Measurements from ENCODE around the gene CYP27B1. TPM values are rescaled to one million over a fixed set of nuclear protein-coding genes. Genes with fewer than 3 reads are reported as not detected.
A peak's percentile ranks its signal among the peaks of the same experiment; 100 is the strongest.

CYP27B1 gene
- total and polyA plus RNA-seq, 9 of the 15 experiments (the other 6 are each of a cell fraction or from before 2014, with no cell fraction given) = 0.18 to 4.2 (median 1.8) TPM

DNA sequence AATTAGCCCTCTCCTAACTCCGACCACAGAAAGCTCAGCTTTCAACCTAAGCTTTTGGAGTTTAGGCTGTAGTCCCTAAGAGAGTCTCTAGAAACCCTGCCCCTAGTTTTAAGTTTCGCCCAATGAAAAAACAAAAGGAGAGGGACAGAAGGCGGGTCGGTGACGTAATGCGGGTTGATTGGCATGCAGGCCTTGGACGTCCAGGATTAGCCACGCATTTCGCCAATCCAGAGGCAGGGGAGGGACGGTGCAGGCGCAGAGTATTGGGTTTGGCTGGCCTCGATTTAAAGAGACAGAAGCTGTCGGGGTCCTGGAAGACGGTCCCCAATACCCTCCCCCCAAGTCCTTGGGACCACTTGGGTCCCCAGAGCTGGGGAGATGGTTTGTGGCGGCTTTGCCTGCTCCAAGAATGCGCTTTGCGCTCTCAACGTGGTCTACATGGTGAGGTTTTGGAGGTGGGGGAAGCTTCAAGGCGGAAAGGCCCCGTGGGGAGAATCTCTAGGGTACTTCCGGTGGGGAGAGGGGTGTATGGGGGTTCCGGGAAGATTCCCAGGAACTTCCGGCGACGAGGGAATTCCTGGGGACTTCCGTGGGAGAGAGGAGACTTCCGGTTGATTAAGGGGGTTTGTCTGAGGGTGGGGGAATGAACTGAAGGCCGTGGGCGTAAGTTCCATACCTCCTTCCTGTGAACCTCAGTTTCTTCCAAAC lies 21.9 kb downstream of the CYP27B1 start, which contains the start of gene TSPAN31 (continued):
- TF ChIP-seq, protein P1, sequence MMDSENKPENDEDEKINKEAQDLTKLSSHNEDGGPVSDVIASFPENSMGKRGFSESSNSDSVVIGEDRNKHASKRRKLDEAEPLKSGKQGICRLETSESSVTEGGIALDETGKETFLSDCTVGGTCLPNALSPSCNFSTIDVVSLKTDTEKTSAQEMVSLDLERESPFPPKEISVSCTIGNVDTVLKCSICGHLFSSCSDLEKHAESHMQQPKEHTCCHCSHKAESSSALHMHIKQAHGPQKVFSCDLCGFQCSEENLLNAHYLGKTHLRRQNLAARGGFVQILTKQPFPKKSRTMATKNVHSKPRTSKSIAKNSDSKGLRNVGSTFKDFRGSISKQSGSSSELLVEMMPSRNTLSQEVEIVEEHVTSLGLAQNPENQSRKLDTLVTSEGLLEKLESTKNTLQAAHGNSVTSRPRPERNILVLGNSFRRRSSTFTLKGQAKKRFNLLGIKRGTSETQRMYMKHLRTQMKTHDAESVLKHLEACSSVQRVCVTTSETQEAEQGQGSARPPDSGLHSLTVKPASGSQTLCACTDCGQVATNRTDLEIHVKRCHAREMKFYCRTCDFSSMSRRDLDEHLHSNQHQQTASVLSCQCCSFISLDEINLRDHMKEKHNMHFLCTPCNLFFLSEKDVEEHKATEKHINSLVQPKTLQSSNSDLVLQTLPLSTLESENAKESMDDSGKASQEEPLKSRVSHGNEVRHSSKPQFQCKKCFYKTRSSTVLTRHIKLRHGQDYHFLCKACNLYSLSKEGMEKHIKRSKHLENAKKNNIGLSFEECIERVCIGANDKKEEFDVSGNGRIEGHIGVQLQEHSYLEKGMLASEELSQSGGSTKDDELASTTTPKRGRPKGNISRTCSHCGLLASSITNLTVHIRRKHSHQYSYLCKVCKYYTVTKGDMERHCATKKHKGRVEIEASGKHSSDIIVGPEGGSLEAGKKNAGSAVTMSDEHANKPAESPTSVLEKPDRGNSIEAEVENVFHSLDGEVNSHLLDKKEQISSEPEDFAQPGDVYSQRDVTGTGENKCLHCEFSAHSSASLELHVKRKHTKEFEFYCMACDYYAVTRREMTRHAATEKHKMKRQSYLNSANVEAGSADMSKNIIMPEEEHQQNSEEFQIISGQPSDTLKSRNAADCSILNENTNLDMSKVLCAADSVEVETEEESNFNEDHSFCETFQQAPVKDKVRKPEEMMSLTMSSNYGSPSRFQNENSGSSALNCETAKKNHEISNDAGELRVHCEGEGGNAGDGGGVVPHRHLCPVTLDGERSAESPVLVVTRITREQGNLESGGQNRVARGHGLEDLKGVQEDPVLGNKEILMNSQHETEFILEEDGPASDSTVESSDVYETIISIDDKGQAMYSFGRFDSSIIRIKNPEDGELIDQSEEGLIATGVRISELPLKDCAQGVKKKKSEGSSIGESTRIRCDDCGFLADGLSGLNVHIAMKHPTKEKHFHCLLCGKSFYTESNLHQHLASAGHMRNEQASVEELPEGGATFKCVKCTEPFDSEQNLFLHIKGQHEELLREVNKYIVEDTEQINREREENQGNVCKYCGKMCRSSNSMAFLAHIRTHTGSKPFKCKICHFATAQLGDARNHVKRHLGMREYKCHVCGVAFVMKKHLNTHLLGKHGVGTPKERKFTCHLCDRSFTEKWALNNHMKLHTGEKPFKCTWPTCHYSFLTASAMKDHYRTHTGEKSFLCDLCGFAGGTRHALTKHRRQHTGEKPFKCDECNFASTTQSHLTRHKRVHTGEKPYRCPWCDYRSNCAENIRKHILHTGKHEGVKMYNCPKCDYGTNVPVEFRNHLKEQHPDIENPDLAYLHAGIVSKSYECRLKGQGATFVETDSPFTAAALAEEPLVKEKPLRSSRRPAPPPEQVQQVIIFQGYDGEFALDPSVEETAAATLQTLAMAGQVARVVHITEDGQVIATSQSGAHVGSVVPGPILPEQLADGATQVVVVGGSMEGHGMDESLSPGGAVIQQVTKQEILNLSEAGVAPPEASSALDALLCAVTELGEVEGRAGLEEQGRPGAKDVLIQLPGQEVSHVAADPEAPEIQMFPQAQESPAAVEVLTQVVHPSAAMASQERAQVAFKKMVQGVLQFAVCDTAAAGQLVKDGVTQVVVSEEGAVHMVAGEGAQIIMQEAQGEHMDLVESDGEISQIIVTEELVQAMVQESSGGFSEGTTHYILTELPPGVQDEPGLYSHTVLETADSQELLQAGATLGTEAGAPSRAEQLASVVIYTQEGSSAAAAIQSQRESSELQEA (IDR thresholded peaks at IDR 0.05; ENCODE audit: low read depth) = no peak
- TF ChIP-seq DNMT1 (IDR thresholded peaks at IDR 0.05) (peak; percentile 93; the same call in 1 of the 2 replicates), ASH1L (IDR thresholded peaks at IDR 0.05; ENCODE audit: borderline replicate concordance, low read depth, partially characterized antibody) (peak; percentile 85), ZSCAN29 (IDR thresholded peaks at IDR 0.05) (no peak), IFI16 (CRISPR knock-in tag; IDR thresholded peaks at IDR 0.05) (no peak), CREBBP (IDR thresholded peaks at IDR 0.05; ENCODE audit: low read depth, low read length) (no peak), HSF4 (CRISPR knock-in tag; IDR thresholded peaks at IDR 0.05; ENCODE audit: borderline replicate concordance) (no peak), LARP7 (IDR thresholded peaks at IDR 0.05) (no peak), ELF2 (CRISPR knock-in tag; IDR thresholded peaks at IDR 0.05) (0 out of 2 replicates have a peak, but pooled peaks have one; percentile 22)
- TF ChIP-seq, protein P2, sequence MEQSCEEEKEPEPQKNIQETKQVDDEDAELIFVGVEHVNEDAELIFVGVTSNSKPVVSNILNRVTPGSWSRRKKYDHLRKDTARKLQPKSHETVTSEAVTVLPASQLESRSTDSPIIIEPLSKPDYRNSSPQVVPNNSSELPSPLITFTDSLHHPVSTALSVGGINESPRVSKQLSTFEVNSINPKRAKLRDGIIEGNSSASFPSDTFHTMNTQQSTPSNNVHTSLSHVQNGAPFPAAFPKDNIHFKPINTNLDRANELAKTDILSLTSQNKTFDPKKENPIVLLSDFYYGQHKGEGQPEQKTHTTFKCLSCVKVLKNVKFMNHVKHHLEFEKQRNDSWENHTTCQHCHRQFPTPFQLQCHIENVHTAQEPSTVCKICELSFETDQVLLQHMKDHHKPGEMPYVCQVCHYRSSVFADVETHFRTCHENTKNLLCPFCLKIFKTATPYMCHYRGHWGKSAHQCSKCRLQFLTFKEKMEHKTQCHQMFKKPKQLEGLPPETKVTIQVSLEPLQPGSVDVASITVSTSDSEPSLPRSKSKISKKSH (CRISPR knock-in tag; IDR thresholded peaks at IDR 0.05) = no peak
- TF ChIP-seq, protein P3, sequence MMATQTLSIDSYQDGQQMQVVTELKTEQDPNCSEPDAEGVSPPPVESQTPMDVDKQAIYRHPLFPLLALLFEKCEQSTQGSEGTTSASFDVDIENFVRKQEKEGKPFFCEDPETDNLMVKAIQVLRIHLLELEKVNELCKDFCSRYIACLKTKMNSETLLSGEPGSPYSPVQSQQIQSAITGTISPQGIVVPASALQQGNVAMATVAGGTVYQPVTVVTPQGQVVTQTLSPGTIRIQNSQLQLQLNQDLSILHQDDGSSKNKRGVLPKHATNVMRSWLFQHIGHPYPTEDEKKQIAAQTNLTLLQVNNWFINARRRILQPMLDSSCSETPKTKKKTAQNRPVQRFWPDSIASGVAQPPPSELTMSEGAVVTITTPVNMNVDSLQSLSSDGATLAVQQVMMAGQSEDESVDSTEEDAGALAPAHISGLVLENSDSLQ (IDR thresholded peaks at IDR 0.05) = peak; percentile 99
- TF ChIP-seq, protein P4, sequence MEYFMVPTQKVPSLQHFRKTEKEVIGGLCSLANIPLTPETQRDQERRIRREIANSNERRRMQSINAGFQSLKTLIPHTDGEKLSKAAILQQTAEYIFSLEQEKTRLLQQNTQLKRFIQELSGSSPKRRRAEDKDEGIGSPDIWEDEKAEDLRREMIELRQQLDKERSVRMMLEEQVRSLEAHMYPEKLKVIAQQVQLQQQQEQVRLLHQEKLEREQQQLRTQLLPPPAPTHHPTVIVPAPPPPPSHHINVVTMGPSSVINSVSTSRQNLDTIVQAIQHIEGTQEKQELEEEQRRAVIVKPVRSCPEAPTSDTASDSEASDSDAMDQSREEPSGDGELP (CRISPR knock-in tag; IDR thresholded peaks at IDR 0.05; ENCODE audit: borderline replicate concordance) = peak; percentile 64; the same call in 1 of the 2 replicates
- TF ChIP-seq, protein P5, sequence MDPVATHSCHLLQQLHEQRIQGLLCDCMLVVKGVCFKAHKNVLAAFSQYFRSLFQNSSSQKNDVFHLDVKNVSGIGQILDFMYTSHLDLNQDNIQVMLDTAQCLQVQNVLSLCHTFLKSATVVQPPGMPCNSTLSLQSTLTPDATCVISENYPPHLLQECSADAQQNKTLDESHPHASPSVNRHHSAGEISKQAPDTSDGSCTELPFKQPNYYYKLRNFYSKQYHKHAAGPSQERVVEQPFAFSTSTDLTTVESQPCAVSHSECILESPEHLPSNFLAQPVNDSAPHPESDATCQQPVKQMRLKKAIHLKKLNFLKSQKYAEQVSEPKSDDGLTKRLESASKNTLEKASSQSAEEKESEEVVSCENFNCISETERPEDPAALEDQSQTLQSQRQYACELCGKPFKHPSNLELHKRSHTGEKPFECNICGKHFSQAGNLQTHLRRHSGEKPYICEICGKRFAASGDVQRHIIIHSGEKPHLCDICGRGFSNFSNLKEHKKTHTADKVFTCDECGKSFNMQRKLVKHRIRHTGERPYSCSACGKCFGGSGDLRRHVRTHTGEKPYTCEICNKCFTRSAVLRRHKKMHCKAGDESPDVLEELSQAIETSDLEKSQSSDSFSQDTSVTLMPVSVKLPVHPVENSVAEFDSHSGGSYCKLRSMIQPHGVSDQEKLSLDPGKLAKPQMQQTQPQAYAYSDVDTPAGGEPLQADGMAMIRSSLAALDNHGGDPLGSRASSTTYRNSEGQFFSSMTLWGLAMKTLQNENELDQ (CRISPR knock-in tag; IDR thresholded peaks at IDR 0.05; ENCODE audit: borderline replicate concordance) = no peak
